H1 (cell line): ENCODE measurements around the gene SLCO6A1. TPM values are rescaled to one million over a fixed set of nuclear protein-coding genes. Genes with fewer than 3 reads are reported as not detected.

Experiments
- HDAC2 ChIP-seq, 2 experiments: fragments of 300-600 bp in 1 of 2; sonication (generic) in 1 of 2; IDR thresholded peaks; 2 replicates each; pipeline ENCODE4 v1.6.1; 2011 to 2012; ENCODE audit warnings: low read depth in 2 of 2, low read length in 2 of 2, mild to moderate bottlenecking in 2 of 2, moderate library complexity in 2 of 2, borderline replicate concordance in 1 of 2, inconsistent platforms in 1 of 2
- JUND ChIP-seq: IDR thresholded peaks from 2 replicates; pipeline ENCODE4 v1.6.1; 2011; ENCODE audit warnings: mild to moderate bottlenecking, improper control_type of control experiment, low read length
- SUZ12 ChIP-seq: fragments of 200-600 bp; sonication (generic); IDR thresholded peaks from 2 replicates; pipeline ENCODE4 v1.6.1; 2012; ENCODE audit warnings: mild to moderate bottlenecking, inconsistent platforms, low read length, moderate library complexity, mixed read lengths
- TCF12 ChIP-seq: IDR thresholded peaks from 2 replicates; pipeline ENCODE4 v1.6.1; 2011; ENCODE audit warnings: low read depth, mild to moderate bottlenecking, low read length
- polyA plus RNA-seq, 7 experiments: library from polyadenylated mRNA; depleted of rRNA in 3 of 7; stranded (reverse) in 5 of 7; unstranded in 2 of 7; fragments of >200 nt in 5 of 7; fragments of 200-250 nt in 2 of 7; gene quantifications; 1 replicate in 5 of 7; 2 replicates in 1 of 7; 4 replicates in 1 of 7; pipeline versions ENCODE4 v1.2.1 to v1.2.3, GENCODE V29; 2011 to 2013; ENCODE audit warnings: missing spikeins in 2 of 7, mixed read lengths in 2 of 7
- total RNA-seq: library from RNA; stranded (reverse); fragmentation: NEBNext Ultra II Directional; extraction: Animal tissue kit (Norgen Biotek cat#: 25700); gene quantifications from 2 replicates; pipeline ENCODE4 v1.2.1, GENCODE V29; 2021
- TF ChIP-seq, protein P1 (sequence below): fragments of 300-600 bp; sonication (generic); IDR thresholded peaks from 2 replicates; pipeline ENCODE4 v1.7.1; 2012; ENCODE audit warnings: low read length, moderate library complexity, mild to moderate bottlenecking, inconsistent platforms; ENCODE audit not compliant: insufficient replicate concordance

SLCO6A1 gene
- total and polyA plus RNA-seq, 2 of the 8 experiments (the other 6 are each of a cell fraction or from before 2014, with no cell fraction given), result 0.06 to 0.56 TPM

DNA sequence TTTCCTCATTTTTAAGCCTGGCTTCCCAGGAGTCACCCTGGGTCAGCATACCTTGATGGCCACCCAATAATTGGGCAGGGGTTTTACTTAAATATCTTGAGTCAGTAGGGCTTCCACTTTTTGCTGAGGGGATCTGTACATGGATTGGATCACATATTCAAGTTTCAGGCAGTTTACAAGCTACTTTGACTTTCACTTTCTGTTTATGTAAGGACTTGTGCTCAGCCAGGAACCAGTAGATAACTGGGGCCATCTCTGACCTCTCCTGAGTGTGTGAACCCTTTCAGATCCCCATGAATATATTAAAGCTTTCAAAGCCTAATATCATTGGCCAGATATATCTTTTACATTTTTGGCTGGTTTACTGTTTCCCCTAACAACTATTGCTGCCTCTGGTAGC, 45.1 kb downstream of the SLCO6A1 start (continued):
- TF ChIP-seq JUND, result no peak
- TF ChIP-seq TCF12, result no peak
- TF ChIP-seq, protein P1, sequence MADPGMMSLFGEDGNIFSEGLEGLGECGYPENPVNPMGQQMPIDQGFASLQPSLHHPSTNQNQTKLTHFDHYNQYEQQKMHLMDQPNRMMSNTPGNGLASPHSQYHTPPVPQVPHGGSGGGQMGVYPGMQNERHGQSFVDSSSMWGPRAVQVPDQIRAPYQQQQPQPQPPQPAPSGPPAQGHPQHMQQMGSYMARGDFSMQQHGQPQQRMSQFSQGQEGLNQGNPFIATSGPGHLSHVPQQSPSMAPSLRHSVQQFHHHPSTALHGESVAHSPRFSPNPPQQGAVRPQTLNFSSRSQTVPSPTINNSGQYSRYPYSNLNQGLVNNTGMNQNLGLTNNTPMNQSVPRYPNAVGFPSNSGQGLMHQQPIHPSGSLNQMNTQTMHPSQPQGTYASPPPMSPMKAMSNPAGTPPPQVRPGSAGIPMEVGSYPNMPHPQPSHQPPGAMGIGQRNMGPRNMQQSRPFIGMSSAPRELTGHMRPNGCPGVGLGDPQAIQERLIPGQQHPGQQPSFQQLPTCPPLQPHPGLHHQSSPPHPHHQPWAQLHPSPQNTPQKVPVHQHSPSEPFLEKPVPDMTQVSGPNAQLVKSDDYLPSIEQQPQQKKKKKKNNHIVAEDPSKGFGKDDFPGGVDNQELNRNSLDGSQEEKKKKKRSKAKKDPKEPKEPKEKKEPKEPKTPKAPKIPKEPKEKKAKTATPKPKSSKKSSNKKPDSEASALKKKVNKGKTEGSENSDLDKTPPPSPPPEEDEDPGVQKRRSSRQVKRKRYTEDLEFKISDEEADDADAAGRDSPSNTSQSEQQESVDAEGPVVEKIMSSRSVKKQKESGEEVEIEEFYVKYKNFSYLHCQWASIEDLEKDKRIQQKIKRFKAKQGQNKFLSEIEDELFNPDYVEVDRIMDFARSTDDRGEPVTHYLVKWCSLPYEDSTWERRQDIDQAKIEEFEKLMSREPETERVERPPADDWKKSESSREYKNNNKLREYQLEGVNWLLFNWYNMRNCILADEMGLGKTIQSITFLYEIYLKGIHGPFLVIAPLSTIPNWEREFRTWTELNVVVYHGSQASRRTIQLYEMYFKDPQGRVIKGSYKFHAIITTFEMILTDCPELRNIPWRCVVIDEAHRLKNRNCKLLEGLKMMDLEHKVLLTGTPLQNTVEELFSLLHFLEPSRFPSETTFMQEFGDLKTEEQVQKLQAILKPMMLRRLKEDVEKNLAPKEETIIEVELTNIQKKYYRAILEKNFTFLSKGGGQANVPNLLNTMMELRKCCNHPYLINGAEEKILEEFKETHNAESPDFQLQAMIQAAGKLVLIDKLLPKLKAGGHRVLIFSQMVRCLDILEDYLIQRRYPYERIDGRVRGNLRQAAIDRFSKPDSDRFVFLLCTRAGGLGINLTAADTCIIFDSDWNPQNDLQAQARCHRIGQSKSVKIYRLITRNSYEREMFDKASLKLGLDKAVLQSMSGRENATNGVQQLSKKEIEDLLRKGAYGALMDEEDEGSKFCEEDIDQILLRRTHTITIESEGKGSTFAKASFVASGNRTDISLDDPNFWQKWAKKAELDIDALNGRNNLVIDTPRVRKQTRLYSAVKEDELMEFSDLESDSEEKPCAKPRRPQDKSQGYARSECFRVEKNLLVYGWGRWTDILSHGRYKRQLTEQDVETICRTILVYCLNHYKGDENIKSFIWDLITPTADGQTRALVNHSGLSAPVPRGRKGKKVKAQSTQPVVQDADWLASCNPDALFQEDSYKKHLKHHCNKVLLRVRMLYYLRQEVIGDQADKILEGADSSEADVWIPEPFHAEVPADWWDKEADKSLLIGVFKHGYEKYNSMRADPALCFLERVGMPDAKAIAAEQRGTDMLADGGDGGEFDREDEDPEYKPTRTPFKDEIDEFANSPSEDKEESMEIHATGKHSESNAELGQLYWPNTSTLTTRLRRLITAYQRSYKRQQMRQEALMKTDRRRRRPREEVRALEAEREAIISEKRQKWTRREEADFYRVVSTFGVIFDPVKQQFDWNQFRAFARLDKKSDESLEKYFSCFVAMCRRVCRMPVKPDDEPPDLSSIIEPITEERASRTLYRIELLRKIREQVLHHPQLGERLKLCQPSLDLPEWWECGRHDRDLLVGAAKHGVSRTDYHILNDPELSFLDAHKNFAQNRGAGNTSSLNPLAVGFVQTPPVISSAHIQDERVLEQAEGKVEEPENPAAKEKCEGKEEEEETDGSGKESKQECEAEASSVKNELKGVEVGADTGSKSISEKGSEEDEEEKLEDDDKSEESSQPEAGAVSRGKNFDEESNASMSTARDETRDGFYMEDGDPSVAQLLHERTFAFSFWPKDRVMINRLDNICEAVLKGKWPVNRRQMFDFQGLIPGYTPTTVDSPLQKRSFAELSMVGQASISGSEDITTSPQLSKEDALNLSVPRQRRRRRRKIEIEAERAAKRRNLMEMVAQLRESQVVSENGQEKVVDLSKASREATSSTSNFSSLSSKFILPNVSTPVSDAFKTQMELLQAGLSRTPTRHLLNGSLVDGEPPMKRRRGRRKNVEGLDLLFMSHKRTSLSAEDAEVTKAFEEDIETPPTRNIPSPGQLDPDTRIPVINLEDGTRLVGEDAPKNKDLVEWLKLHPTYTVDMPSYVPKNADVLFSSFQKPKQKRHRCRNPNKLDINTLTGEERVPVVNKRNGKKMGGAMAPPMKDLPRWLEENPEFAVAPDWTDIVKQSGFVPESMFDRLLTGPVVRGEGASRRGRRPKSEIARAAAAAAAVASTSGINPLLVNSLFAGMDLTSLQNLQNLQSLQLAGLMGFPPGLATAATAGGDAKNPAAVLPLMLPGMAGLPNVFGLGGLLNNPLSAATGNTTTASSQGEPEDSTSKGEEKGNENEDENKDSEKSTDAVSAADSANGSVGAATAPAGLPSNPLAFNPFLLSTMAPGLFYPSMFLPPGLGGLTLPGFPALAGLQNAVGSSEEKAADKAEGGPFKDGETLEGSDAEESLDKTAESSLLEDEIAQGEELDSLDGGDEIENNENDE, result no peak
- no peak for TF ChIP-seq SUZ12
- TF ChIP-seq HDAC2 (IDR thresholded peaks at IDR 0.05; ENCODE audit: borderline replicate concordance in 1 of 2, low read depth in 2 of 2, low read length in 2 of 2), result no peak
